Activated naive CD8-positive, alpha-beta T cell (primary cell): ENCODE data around the gene DOCK1.

Source experiments
- H3K27ac Mint-ChIP-seq: one replicate; pipeline ENCODE4 v1.8.0; 2021; ENCODE audit warnings: mixed read lengths
- H3K27me3 Mint-ChIP-seq: one replicate; pipeline ENCODE4 v1.8.0; 2021; ENCODE audit warnings: mixed read lengths
- H3K36me3 Mint-ChIP-seq: one replicate; pipeline ENCODE4 v1.8.0; 2021; ENCODE audit warnings: mixed read lengths
- H3K4me1 Mint-ChIP-seq: one replicate; pipeline ENCODE4 v1.8.0; 2021; ENCODE audit warnings: low read depth, mixed read lengths
- H3K4me3 Mint-ChIP-seq: one replicate; pipeline ENCODE4 v1.8.0; 2021; ENCODE audit warnings: mild to moderate bottlenecking, mixed read lengths
- H3K9me3 Mint-ChIP-seq: one replicate; pipeline ENCODE4 v1.8.0; 2021; ENCODE audit warnings: low read depth, mixed read lengths

Gene DOCK1

DNA sequence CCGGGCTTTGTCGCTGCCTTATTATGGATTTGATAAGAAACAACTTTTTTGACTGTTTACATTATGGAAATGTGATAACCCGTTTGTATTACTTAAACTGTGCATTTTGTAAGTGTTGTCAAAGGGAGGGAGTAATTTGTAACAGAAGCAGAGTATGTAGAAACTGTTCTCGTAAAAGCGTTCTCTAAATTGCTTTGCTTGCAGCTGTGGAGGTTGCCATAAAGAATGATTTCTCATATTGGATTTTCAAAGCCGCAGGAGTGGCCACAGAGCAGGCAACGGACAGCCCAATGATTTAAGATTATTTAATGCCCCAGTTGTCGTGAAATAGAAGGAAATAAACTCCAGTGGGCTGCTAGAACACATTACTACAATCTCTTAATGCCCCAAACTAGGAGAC is 405.2 kb downstream of the DOCK1 start:
- no peaks in the 10 kb centered on the region for H3K4me1 Mint-ChIP-seq
- H3K9me3 Mint-ChIP-seq = no peaks in the 10 kb centered on the region
- H3K4me3 Mint-ChIP-seq = no peak overlapping the region
- peaks cover 6% of the 10 kb centered on the region for H3K27me3 Mint-ChIP-seq
- H3K27ac Mint-ChIP-seq = no peak overlapping the region
- H3K36me3 Mint-ChIP-seq = no peaks in the 10 kb centered on the region

DNA sequence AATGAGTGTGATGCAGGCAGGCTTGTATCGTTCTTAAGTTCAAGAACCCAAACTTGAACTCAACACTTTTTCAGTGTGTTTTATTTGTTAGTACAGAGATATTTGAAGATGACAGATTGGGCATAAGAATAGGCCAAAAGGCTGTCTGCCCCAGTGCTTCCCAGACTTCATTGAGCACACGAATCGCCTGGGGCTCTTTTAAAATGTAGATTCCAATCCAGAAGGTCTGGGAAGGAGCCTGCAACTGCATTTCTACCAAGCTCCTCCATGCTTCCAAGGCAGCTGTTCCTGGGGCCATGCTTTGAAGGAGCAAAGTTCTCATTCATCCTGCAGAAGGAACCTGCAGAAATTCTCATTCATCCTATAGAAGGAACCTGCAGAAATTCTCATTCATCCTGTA is 405.7 kb downstream of the DOCK1 start:
- Mint-ChIP-seq H3K36me3 (no peaks in the 10 kb centered on the region), H3K27me3 (peaks cover 6% of the 10 kb centered on the region), H3K9me3 (no peaks in the 10 kb centered on the region), H3K27ac (no peak overlapping the region), H3K4me3 (no peak overlapping the region), H3K4me1 (no peaks in the 10 kb centered on the region)

DNA sequence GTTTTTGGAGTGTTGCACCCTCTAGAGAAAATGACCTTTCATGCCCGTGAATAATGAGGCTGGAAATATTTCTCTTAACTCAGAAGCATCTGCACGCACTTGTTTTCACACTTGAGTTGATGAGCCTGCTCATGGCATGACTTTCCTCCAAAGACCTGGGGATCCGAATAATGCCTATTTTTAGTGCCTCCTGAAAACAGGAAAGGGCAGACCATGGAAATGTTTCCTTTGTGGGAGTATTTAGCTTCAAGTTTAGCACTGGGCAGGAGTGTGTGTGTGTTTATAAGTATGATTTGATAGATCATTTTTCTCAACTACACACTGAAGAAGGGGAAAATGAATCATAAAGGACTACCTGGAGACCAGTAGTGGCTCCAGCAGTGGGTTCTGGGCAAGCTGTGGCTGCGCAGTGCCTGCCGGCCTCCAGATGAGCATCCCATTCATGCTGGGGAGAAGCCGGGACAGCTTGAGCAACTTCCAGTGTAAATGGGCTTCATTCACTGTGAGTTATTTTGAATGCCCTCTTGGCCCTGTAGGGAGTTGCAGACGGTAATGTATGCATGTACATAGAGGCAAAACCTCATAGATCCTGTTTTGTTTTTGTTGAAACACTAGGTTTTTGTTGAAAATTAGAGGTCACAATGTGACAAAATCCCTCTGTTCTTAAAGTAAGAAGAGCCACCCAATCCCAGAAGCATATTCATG is 408.9 kb downstream of the DOCK1 start:
- Mint-ChIP-seq H3K4me3 (no peak overlapping the region), H3K36me3 (no peaks in the 10 kb centered on the region), H3K9me3 (no peaks in the 10 kb centered on the region), H3K27me3 (peaks cover 6% of the 10 kb centered on the region), H3K4me1 (no peaks in the 10 kb centered on the region), H3K27ac (no peak overlapping the region)

DNA sequence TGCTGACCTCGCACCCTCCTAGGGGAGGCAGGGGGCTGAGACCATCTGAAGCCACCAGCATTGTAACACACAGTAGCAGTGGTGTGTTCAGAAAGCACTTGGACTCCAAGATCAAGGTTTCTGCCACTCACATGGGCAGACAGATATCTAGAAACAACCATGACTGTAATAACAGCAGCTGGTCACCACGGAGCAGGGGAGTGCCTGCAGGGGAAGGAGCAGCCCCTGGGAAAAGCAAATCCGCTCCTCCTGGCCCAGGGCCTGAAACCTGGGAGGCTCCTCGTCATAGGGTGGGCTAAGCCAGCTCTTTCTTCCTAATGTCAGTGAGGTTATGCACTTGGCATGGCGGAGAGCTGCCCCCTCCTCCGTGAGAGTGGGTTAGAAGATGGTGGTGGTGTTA is 409.6 kb downstream of the DOCK1 start:
- peaks cover 6% of the 10 kb centered on the region for H3K27me3 Mint-ChIP-seq
- no peaks in the 10 kb centered on the region for H3K4me1 Mint-ChIP-seq
- no peaks in the 10 kb centered on the region for H3K36me3 Mint-ChIP-seq
- H3K4me3 Mint-ChIP-seq = no peak overlapping the region
- no peaks in the 10 kb centered on the region for H3K9me3 Mint-ChIP-seq
- H3K27ac Mint-ChIP-seq = no peak overlapping the region

DNA sequence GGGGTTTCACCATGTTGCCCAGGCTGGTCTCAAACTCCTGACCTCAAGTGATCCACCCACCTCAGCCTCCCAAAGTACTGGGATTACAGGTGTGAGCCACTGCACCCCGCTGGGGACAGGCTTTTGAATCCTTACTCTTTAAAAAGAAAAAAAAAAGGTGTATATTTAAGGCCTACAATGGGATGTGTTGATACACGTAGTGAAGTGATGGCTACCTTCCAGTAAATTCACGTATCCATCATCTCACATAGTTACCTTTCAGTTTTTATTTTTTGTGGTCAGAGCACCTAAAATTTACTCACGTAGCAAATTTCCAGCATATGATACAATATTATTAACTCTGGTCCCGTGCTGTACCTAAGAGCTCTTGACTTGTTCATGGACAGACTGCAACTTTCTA is 410.7 kb downstream of the DOCK1 start:
- Mint-ChIP-seq H3K27me3 (peaks cover 8% of the 10 kb centered on the region), H3K27ac (no peak overlapping the region), H3K4me1 (no peaks in the 10 kb centered on the region), H3K9me3 (no peaks in the 10 kb centered on the region), H3K36me3 (no peaks in the 10 kb centered on the region), H3K4me3 (no peak overlapping the region)

DNA sequence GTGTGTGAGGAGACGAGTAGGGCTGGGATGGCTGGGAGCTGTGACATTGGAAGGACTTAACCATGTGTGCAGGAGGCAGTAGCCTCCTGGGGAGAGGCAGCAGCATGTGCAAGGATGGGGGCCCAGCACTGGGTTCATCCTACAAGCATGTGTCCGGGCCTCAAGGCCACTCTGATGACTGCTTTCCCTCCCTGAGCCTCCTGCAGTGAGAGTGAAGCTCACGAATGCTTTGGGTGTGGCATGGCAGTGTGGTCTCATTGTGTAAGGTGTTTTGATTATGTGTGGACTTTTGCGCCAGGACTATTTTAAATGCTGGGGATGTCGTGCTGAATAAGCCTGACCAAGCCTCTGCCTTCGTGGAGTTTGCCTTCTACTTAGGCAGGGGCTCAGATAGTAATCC is 413.2 kb downstream of the DOCK1 start:
- H3K27me3 Mint-ChIP-seq = peaks cover 8% of the 10 kb centered on the region
- no peaks in the 10 kb centered on the region for H3K9me3 Mint-ChIP-seq
- no peak overlapping the region for H3K27ac Mint-ChIP-seq
- H3K4me3 Mint-ChIP-seq = no peak overlapping the region
- no peaks in the 10 kb centered on the region for H3K4me1 Mint-ChIP-seq
- no peaks in the 10 kb centered on the region for H3K36me3 Mint-ChIP-seq

DNA sequence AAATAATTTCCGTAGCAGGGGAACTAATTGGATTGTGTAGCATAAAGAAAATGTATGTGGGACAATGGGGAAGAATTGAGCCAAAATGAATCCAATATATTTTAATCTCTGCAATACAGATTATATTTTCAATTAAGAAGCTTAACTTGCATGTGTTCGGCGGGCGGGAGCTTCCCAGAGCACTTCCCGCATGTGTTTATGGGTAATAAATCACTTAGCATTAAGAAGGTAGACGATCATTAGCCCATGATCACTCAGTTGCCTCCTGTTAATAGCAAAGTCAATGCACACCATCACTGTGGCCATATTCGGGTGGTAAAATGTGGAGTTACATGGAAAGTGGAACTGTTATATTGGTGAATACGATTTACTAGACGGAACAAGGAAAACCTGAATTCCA is 414.0 kb downstream of the DOCK1 start:
- Mint-ChIP-seq H3K36me3 (no peaks in the 10 kb centered on the region), H3K27ac (no peak overlapping the region), H3K4me1 (no peaks in the 10 kb centered on the region), H3K4me3 (no peak overlapping the region), H3K27me3 (peaks cover 4% of the 10 kb centered on the region), H3K9me3 (no peaks in the 10 kb centered on the region)

DNA sequence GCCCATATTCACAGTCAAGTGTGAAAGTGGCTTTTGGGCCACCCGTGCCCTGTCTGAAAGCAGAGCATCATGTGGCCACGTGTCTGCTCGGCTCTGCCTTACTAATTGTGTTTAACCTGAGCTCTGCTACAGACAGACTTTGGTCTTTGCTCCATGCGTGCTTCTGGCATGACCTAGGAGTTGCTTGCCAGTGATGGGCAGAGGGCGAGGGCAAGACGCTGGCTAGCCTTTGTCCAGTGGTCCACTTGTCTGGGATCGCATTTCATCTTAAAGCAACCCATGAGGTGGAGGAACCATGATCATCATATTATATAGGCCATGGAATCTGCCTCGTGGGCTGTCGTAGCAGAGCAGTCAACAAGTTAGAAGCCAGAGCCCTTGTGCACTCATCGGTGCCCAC is 414.5 kb downstream of the DOCK1 start:
- H3K27me3 Mint-ChIP-seq = peaks cover 4% of the 10 kb centered on the region
- no peaks in the 10 kb centered on the region for H3K36me3 Mint-ChIP-seq
- H3K4me3 Mint-ChIP-seq = no peak overlapping the region
- H3K4me1 Mint-ChIP-seq = no peaks in the 10 kb centered on the region
- H3K27ac Mint-ChIP-seq = no peak overlapping the region
- H3K9me3 Mint-ChIP-seq = no peaks in the 10 kb centered on the region

DNA sequence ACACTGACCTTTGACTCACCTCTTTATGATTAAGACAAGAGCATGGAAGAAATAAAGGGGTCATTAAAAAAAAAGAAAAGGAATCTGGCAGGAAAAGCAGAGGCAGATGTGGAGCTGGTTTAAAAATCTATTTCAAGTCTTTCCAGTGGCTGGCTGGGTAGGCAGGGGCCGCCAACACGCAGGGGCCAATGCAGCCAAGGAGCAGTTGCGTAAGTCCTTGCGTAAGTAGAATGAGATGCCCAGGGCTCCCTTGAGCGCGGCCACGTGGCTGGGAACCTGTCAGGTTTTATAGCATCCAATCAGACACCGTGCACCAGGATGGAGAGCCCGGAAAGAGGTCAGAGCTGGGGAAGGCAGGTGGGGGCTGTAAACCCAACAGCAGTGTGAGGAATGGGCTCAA is 414.9 kb downstream of the DOCK1 start:
- Mint-ChIP-seq H3K27ac (no peak overlapping the region), H3K9me3 (no peaks in the 10 kb centered on the region), H3K4me1 (no peaks in the 10 kb centered on the region), H3K27me3 (peaks cover 4% of the 10 kb centered on the region), H3K4me3 (no peak overlapping the region), H3K36me3 (no peaks in the 10 kb centered on the region)

DNA sequence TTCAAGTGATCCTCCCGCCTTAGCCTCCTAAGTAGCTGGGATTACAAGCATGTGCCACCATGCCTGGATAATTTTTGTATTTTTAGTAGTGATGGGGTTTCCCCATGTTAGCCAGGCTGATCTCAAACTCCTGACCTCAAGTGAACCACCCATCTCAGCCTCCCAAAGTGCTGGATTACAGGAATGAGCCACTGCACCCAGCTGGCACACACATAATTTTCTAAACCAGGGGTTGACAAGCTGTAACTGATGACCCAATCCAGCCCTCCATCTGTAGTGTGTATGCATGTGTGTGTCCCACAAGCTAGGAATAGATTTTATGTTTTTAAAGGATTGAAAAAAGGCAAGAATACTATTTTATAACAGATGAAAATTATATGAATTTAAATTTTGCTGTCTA is 417.1 kb downstream of the DOCK1 start:
- Mint-ChIP-seq H3K9me3 (no peaks in the 10 kb centered on the region), H3K4me1 (no peaks in the 10 kb centered on the region), H3K27me3 (peaks cover 4% of the 10 kb centered on the region), H3K36me3 (no peaks in the 10 kb centered on the region), H3K4me3 (no peak overlapping the region), H3K27ac (no peak overlapping the region)

DNA sequence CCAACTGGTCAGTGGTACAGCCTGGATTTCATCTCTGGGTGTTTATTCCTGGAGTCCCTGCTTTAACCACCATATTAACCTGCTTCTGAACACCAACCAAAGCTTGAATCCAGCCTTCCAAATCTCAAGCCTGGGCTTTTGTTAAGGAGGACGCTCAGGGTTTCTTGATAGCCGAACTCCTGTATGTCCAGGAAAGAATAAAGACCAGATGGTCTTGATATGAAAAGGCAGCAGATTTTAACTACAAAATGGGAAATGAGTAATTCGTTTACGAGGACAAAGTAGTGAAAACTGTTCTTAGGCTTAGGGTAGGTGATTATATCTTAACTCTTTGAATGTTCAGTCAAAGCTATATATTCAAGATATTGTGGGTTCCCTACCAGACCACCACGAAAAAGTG is 420.3 kb downstream of the DOCK1 start:
- Mint-ChIP-seq H3K9me3 (no peaks in the 10 kb centered on the region), H3K27ac (no peak overlapping the region), H3K36me3 (no peaks in the 10 kb centered on the region), H3K27me3 (peaks cover 2% of the 10 kb centered on the region), H3K4me1 (no peaks in the 10 kb centered on the region), H3K4me3 (no peak overlapping the region)

DNA sequence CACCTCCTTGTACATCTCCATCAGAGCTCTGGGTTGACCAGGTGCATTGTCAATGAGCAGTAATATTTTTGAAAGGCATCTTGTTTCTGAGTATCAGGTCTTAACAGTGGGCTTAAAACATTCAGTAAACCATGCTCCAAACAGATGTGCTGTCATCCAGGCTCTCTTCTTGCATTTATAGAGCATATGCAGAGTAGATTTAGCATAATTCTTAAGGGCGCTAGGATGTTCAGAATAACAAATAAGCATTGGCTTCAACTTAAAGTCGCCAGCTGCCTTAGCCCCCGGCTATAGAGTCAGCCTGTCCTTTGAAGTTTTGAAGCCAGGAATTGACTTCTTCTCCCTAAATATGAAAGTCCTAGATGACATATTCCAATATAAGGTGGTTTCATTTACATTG is 421.7 kb downstream of the DOCK1 start:
- no peaks in the 10 kb centered on the region for H3K36me3 Mint-ChIP-seq
- H3K27ac Mint-ChIP-seq = no peak overlapping the region
- H3K4me1 Mint-ChIP-seq = no peaks in the 10 kb centered on the region
- peaks cover 2% of the 10 kb centered on the region for H3K27me3 Mint-ChIP-seq
- H3K4me3 Mint-ChIP-seq = no peak overlapping the region
- no peaks in the 10 kb centered on the region for H3K9me3 Mint-ChIP-seq

DNA sequence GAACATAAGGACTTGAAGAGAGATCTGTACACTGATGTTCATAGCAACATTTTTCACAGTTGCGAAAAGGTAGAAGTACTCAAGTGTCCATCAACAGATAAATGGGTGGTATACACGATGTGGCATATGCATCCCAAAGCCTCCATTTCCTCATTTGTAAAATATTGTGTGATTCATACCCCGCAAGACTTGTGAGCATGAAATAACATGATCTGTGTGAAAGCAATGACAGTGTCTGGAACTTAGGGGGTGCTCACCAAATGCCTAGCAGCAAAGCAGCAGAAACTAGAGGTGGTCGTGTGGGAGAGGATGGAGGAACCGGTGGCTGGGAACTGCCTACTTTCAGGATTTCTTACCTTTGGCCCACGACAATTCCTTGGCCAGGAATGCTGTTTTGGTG is 426.5 kb downstream of the DOCK1 start:
- no peaks in the 10 kb centered on the region for H3K9me3 Mint-ChIP-seq
- peaks cover 6% of the 10 kb centered on the region for H3K27me3 Mint-ChIP-seq
- no peaks in the 10 kb centered on the region for H3K36me3 Mint-ChIP-seq
- no peak overlapping the region for H3K4me3 Mint-ChIP-seq
- H3K4me1 Mint-ChIP-seq = peaks cover 11% of the 10 kb centered on the region
- no peak overlapping the region for H3K27ac Mint-ChIP-seq

DNA sequence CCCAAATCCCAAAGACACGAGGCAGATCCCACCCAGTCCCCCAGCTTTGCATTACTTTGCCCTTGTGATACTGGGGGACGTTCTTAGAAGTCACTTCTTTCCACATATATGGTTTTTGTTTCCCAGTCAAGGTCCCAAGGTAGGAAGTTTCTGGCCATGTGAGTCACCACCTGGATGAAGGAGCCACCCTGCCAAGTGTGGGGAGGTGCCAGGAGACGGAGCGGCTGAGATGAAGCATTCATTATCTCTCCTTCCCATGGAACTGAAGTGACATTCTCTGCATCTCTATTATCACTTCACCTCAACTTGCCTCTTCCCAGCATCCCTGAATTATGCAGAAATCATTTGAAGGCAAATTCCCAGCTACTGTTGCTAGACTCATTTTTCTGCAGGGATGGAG is 427.4 kb downstream of the DOCK1 start:
- Mint-ChIP-seq H3K27ac (no peak overlapping the region), H3K9me3 (no peaks in the 10 kb centered on the region), H3K4me3 (no peak overlapping the region), H3K27me3 (peaks cover 6% of the 10 kb centered on the region), H3K4me1 (peaks cover 11% of the 10 kb centered on the region), H3K36me3 (no peaks in the 10 kb centered on the region)

DNA sequence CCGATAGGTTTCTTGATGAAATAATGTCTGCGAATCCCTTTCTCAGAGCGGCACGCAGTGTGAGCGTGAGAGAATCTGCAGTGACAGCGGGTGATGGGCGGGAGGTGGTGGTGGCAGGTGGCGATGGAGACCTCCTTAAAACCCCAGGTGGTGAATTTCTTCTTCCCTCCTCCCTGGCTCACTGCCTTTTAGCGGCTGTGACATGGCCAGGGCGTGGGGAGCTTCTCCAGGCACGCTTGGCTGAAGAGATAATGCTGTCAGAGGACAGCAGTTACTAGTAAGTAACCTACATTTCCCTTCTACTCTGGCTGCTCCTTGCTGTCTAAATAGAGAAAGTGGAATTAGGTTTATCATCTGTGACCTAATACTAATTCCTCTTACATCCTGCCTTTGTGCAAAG is 432.6 kb downstream of the DOCK1 start:
- H3K36me3 Mint-ChIP-seq = no peaks in the 10 kb centered on the region
- H3K27me3 Mint-ChIP-seq = peaks cover 4% of the 10 kb centered on the region
- H3K4me3 Mint-ChIP-seq = no peak overlapping the region
- H3K4me1 Mint-ChIP-seq = peaks cover 11% of the 10 kb centered on the region
- H3K27ac Mint-ChIP-seq = no peak overlapping the region
- no peaks in the 10 kb centered on the region for H3K9me3 Mint-ChIP-seq

DNA sequence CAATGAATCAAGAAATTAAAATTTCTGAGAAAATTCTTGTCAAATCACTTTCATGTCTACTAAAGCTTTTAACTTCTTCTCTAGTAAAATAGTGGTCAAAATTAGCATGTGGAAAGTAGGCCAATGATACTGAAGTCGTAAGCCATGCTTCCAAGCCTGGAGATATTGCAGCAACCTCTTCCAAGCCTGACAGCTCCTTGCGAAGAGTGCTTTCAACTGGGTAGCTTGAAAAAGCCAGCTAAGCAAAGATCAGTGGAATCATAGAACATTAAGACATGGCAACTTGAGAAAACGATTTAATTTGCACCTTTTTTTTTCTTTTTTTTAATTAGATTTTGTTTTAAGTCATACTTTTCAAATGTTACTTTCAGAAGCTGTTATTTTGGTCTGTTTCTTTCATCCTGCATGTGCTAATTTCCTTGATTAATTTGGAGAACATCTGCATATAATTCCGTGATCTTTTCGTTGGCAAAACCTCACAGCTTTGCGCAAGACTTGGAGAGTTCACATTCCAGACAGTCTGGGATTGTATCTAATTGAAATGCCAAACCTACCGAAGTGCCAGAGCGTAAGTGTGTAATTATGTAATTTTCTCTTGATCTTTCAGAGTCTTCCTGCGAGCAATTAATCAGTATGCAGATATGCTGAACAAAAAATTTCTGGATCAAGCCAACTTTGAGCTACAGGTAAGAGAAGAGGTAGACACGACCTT is 433.3 kb downstream of the DOCK1 start:
- no peak overlapping the region for H3K27ac Mint-ChIP-seq
- peaks cover 8% of the 10 kb centered on the region for H3K4me1 Mint-ChIP-seq
- peaks cover 3% of the 10 kb centered on the region for H3K27me3 Mint-ChIP-seq
- H3K36me3 Mint-ChIP-seq = no peaks in the 10 kb centered on the region
- no peak overlapping the region for H3K4me3 Mint-ChIP-seq
- H3K9me3 Mint-ChIP-seq = no peaks in the 10 kb centered on the region
